Measurements from ENCODE around the gene IFITM1.
A peak's percentile ranks its signal among the peaks of the same experiment; 100 is the strongest.

IFITM1 gene

GRCh38 chr11:294780-295179 lies 19.1 kb upstream of the IFITM1 start:
- Histone ChIP-seq H3K4me1 (peaks cover 1% of the 10 kb centered on the region), H3K27me3 (ENCODE audit: low read depth) (no peaks in the 10 kb centered on the region), H3K4me3 (no peak overlapping the region), H3K36me3 (replicated peaks) (peaks cover 12% of the 10 kb centered on the region; the same call in 1 of the 2 replicates), H3K9me3 (no peaks in the 10 kb centered on the region)
- DNase-seq (ENCODE audit: low spot score in 2 of 2), result no peak
- in situ Hi-C loops (cut with MboI; ENCODE audit: low sequenced_read_pairs), result no loop called here

GRCh38 chr11:295351-296170 lies 18.3 kb upstream of the IFITM1 start:
- H3K27me3 ChIP-seq (ENCODE audit: low read depth), result 0 out of 2 replicates have a peak, but pooled peaks cover 4% of the 10 kb centered on the region
- peaks cover 12% of the 10 kb centered on the region; the same call in 1 of the 2 replicates for H3K36me3 ChIP-seq (replicated peaks)
- in situ Hi-C loops (cut with MboI; ENCODE audit: low sequenced_read_pairs), result no loop called here
- no peak for DNase-seq (ENCODE audit: low spot score in 2 of 2)
- H3K4me3 ChIP-seq, result no peak overlapping the region
- H3K4me1 ChIP-seq, result no peaks in the 10 kb centered on the region
- no peaks in the 10 kb centered on the region for H3K9me3 ChIP-seq

- H3K4me3 ChIP-seq, result no peak overlapping the region
- 0 out of 2 replicates have a peak, but pooled peaks cover 4% of the 10 kb centered on the region for H3K27me3 ChIP-seq (ENCODE audit: low read depth)
- DNase-seq (ENCODE audit: low spot score in 2 of 2), result no peak
- H3K4me1 ChIP-seq, result no peaks in the 10 kb centered on the region
- no peaks in the 10 kb centered on the region for H3K9me3 ChIP-seq
- H3K36me3 ChIP-seq (replicated peaks), result peaks cover 12% of the 10 kb centered on the region; the same call in 1 of the 2 replicates
- in situ Hi-C loops (cut with MboI; ENCODE audit: low sequenced_read_pairs), result no loop called here
Observed at GRCh38 chr11:296171-297050, 17.4 kb upstream of the IFITM1 start.

GRCh38 chr11:297051-297585 lies 16.7 kb upstream of the IFITM1 start:
- peaks cover 1% of the 10 kb centered on the region for H3K4me1 ChIP-seq
- in situ Hi-C loops (cut with MboI; ENCODE audit: low sequenced_read_pairs), result no loop called here
- H3K27me3 ChIP-seq (ENCODE audit: low read depth), result 0 out of 2 replicates have a peak, but pooled peaks cover 4% of the 10 kb centered on the region
- DNase-seq (ENCODE audit: low spot score in 2 of 2), result no peak
- H3K36me3 ChIP-seq (replicated peaks), result peaks cover 12% of the 10 kb centered on the region; the same call in 1 of the 2 replicates
- H3K9me3 ChIP-seq, result no peaks in the 10 kb centered on the region
- H3K4me3 ChIP-seq, result no peak overlapping the region

GRCh38 chr11:297586-298405 lies 16.0 kb upstream of the IFITM1 start:
- no peaks in the 10 kb centered on the region for H3K9me3 ChIP-seq
- peaks cover 8% of the 10 kb centered on the region for H3K4me1 ChIP-seq
- no peak overlapping the region for H3K4me3 ChIP-seq
- H3K27me3 ChIP-seq (ENCODE audit: low read depth), result 0 out of 2 replicates have a peak, but pooled peaks cover 4% of the 10 kb centered on the region
- no peak for DNase-seq (ENCODE audit: low spot score in 2 of 2)
- in situ Hi-C loops (cut with MboI; ENCODE audit: low sequenced_read_pairs), result no loop called here
- H3K36me3 ChIP-seq (replicated peaks), result peaks cover 10% of the 10 kb centered on the region; the same call in 1 of the 2 replicates

- peaks cover 9% of the 10 kb centered on the region for H3K4me1 ChIP-seq
- no peaks in the 10 kb centered on the region for H3K9me3 ChIP-seq
- in situ Hi-C loops (cut with MboI; ENCODE audit: low sequenced_read_pairs), result no loop called here
- DNase-seq (ENCODE audit: low spot score in 2 of 2), result no peak
- H3K36me3 ChIP-seq (replicated peaks), result peaks cover 10% of the 10 kb centered on the region; the same call in 1 of the 2 replicates
- no peak overlapping the region for H3K4me3 ChIP-seq
- 0 out of 2 replicates have a peak, but pooled peaks cover 4% of the 10 kb centered on the region for H3K27me3 ChIP-seq (ENCODE audit: low read depth)
Observed at GRCh38 chr11:298406-299065, 15.3 kb upstream of the IFITM1 start.

- no peaks in the 10 kb centered on the region for H3K9me3 ChIP-seq
- H3K4me1 ChIP-seq, result peaks cover 9% of the 10 kb centered on the region
- H3K4me3 ChIP-seq, result no peak within 1 kb of the TSS
- 0 out of 2 replicates have a peak, but pooled peaks cover 3% of the 10 kb centered on the region for H3K36me3 ChIP-seq (replicated peaks)
- in situ Hi-C loops (cut with MboI; ENCODE audit: low sequenced_read_pairs), result no loop called here
- no peak for DNase-seq (ENCODE audit: low spot score in 2 of 2)
- H3K27me3 ChIP-seq (ENCODE audit: low read depth), result 0 out of 2 replicates have a peak, but pooled peaks cover 4% of the 10 kb centered on the region
Observed at GRCh38 chr11:299081-299891, 14.6 kb upstream of the IFITM1 start, which contains the start of gene IFITM5. TSS of gene IFITM5 (minus strand) at chr11:299526. CDS start at chr11:299490, 36 bp downstream.

GRCh38 chr11:299951-300735 lies 13.7 kb upstream of the IFITM1 start:
- DNase-seq (ENCODE audit: low spot score in 2 of 2), result peak in 1 of 2 experiments; percentile 40
- H3K27me3 ChIP-seq (ENCODE audit: low read depth), result 0 out of 2 replicates have a peak, but pooled peaks cover 4% of the 10 kb centered on the region
- H3K4me1 ChIP-seq, result peaks cover 11% of the 10 kb centered on the region
- in situ Hi-C loops (cut with MboI; ENCODE audit: low sequenced_read_pairs), result loop anchor here (5.0 kb wide), 1 partner anchor 52 kb away; no protein-coding TSS in a partner anchor
- H3K36me3 ChIP-seq (replicated peaks), result no peaks in the 10 kb centered on the region
- no peak overlapping the region for H3K4me3 ChIP-seq
- H3K9me3 ChIP-seq, result no peaks in the 10 kb centered on the region

- Histone ChIP-seq H3K4me1 (peaks cover 14% of the 10 kb centered on the region), H3K4me3 (no peak overlapping the region), H3K36me3 (replicated peaks) (no peaks in the 10 kb centered on the region), H3K9me3 (no peaks in the 10 kb centered on the region), H3K27me3 (ENCODE audit: low read depth) (0 out of 2 replicates have a peak, but pooled peaks cover 4% of the 10 kb centered on the region)
- DNase-seq (ENCODE audit: low spot score in 2 of 2), result no peak
- in situ Hi-C loops (cut with MboI; ENCODE audit: low sequenced_read_pairs), result loop anchor here (5.0 kb wide), 1 partner anchor 49 kb away; no protein-coding TSS in a partner anchor
Observed at GRCh38 chr11:303363-303762, 10.5 kb upstream of the IFITM1 start.

- in situ Hi-C loops (cut with MboI; ENCODE audit: low sequenced_read_pairs), result loop anchor here (5.0 kb wide), 1 partner anchor 48 kb away; no protein-coding TSS in a partner anchor
- Histone ChIP-seq H3K4me3 (no peak overlapping the region), H3K4me1 (peaks cover 14% of the 10 kb centered on the region), H3K36me3 (replicated peaks) (no peaks in the 10 kb centered on the region), H3K27me3 (ENCODE audit: low read depth) (0 out of 2 replicates have a peak, but pooled peaks cover 4% of the 10 kb centered on the region), H3K9me3 (no peaks in the 10 kb centered on the region)
- no peak for DNase-seq (ENCODE audit: low spot score in 2 of 2)
Observed at GRCh38 chr11:304061-304506, 9.8 kb upstream of the IFITM1 start.

All from HAP-1 (cell line).